HL-60/S4 treated with phorbol 12-myristate 13-acetate at 8.2 ng/mL for 4 days and 3 days (cell line): ENCODE data around the gene PSAP.

ENCODE experiments used
- in situ Hi-C: fragments of 300-500 bp; cut with MboI; formaldehyde crosslinking; loops from 2 replicates; pipeline ENCODE4 v1.15.0; 2022; ENCODE audit warnings: low sequenced_read_pairs

PSAP gene

DNA sequence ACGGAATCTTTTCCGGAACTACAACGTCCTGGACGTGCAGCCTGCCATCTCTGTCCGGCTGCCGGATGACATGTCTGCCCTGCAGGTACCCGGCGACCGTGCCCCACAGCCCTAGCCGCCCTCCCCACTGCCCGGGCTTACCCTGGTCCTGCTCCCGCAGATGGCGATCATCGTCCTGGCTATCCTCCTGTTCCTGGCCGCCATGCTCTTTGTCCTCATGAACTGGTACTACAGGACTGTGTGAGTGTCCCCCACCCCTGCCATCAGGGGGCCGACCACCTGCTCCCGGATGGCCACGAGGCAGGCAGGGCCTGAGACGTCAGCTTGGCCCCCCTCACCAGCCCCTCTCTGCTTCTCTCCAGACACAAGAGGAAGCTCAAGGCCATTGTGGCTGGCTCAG lies 39.7 kb downstream of the PSAP start:
- in situ Hi-C loops, result no loop called here

DNA sequence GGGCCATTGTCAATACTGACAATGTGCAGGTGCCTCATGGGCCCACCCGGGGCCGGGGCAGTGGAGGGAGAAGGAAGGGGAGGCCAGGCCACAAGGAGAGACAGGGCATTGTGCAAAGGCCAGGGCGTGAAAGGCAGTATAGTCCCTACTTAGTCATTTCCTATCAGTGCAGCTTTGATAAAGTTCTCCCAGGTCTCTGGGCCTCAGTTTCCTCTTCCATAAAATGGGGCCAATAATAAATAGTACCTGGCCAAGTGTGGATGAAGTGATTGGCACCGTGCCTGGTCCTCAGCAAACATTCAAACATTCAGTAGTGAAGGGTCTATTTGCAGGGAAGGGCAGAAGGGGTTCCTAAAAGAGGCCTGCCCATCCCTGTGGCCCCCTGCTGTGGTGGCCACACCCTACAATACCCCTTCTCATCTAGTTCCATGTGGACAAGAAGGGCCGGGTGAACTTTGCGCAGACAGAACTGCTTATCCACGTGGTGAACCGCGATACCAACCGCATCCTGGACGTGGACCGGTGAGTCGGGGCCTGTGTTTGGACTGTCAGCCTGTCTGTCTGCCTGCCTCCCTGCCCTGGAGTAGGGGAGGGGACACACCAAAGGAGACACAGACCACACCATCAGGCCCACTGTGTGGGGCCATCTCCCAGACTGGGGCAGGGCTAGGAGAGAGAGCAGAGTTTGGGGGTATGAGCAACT lies 40.9 kb downstream of the PSAP start:
- in situ Hi-C loops, result no loop called here

DNA sequence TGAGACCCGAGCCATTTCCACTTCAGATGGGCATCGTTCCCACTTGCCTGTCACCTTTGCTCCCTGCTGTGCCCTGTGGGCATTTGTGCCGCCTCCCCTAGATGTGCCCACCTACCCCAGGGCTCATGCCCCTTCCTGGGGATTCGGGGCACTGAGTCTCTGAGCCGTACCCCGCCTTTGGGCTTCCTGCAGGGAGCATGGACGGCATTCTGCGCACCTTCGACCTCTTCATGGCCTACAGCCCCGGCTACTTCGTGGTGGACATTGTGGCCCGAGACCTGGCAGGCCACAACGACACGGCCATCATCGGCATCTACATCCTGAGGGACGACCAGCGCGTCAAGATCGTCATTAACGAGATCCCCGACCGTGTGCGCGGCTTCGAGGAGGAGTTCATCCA lies 41.4 kb downstream of the PSAP start:
- in situ Hi-C loops, result no loop called here

DNA sequence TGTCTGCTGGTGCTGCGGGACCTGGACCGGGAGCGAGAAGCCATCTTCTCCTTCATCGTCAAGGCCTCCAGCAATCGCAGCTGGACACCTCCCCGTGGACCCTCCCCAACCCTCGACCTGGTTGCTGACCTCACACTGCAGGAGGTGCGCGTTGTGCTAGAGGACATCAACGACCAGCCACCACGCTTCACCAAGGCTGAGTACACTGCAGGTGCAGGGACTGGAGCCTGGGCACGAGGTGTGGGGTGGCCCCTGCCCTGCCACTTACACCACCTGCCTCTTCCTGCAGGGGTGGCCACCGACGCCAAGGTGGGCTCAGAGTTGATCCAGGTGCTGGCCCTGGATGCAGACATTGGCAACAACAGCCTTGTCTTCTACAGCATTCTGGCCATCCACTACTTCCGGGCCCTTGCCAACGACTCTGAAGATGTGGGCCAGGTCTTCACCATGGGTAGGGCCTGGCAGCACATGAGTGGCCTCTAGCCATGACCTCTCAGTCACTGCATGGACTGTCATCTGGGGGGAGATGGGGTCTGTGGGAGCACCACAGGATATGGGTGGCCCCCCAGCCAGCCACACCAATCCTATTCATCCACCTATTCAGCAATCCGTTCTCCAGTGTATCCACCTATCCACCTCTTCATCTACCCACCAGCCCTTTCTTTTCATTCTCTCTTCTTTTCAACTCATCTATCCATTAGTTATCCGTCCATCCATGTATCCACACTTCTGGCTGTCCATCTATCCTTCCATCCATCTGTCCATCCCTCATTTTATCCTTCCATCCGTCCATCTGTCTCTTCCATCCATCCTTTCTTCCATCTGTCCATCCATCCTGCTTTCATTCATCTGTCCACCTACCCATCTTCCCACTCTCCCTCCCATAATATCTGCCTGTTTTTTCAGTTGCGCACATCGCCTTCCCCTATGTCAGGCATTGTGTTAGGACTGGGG lies 43.2 kb downstream of the PSAP start:
- in situ Hi-C loops, result no loop called here

DNA sequence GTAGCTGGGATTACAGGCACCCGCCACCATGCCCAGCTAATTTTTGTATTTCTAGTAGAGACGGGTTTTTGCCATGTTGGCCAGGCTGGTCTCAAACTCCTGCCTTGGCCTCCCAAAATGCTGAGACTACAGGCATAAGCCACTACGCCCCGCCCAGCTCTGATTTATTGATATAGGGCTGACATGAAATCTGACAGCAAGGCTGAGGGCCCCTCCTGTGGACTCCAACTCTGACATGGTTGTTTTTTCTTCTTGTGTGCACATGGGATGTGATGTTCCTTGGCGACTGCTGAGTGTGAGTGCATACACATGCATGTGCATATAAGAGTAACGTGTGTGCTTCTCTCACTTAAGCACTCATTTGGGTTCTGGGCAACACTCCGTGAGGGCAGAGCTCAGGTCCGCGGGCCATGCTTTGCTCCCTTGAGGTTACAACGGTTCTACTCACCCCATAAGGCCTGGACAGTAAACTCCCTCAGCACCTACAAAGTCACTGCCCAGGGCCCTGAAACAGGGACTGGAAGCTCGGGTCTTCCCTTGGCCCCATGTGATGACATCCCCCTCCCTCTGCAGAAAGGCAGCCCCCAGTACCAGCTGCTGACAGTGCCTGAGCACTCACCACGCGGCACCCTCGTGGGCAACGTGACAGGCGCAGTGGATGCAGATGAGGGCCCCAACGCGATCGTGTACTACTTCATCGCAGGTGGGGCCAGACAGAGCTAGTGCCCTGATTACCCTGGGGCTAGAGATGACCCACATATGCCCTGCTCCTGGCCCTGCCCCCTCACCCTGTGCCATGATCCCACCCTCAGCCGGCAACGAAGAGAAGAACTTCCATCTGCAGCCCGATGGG lies 44.1 kb downstream of the PSAP start:
- in situ Hi-C loops, result no loop called here

DNA sequence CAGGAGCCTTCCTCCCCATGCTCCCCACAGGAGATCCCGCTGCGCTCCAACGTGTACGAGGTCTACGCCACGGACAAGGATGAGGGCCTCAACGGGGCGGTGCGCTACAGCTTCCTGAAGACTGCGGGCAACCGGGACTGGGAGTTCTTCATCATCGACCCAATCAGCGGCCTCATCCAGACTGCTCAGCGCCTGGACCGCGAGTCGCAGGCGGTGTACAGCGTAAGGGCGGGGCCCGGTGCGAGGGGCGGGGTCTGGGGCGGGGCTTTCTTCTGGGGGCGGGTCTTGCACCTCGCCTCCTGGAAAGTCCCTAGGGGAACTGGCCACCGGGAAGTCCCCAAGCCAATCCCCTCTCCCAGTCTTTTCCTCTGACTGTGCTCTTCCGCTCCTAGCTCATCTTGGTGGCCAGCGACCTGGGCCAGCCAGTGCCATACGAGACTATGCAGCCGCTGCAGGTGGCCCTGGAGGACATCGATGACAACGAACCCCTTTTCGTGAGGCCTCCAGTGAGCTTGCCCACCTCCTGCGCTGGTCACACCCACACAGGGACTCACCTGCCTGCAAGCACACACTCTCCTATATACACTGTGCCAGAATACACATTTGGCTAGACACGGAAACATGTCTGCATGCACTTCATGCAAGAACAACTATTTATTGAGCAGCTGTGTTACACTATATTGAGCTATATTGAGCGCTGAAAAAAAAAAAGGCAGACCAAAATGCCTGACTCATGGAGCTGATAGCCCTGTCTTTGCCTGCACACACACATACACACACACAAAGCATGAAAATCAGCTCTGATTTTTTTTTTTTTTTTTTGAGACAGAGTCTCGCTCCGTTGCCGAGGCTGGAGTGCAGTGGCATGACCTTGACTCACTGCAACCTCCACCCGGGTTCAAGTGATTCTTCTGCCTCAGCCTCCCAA lies 45.0 kb downstream of the PSAP start:
- in situ Hi-C loops, result no loop called here

DNA sequence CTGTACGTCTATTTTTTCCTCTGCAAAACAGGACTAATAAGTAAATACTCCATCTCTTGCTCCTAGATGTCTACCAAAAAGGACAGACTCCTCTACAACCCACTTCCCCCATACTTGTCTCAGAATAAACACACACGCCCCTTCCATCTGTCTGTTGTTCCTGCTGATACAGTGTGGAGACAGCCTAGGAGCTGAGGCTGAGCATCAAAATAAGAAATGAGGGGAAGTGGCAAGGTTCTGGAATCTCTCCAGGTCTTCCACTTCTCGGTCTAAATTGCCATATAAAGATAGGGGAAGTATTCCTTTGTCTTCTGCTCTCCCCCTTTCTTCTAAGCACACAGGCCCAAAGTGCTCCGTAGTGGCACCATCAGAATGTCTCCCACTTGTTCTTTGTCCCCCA lies 47.0 kb downstream of the PSAP start:
- in situ Hi-C loops, result no loop called here

DNA sequence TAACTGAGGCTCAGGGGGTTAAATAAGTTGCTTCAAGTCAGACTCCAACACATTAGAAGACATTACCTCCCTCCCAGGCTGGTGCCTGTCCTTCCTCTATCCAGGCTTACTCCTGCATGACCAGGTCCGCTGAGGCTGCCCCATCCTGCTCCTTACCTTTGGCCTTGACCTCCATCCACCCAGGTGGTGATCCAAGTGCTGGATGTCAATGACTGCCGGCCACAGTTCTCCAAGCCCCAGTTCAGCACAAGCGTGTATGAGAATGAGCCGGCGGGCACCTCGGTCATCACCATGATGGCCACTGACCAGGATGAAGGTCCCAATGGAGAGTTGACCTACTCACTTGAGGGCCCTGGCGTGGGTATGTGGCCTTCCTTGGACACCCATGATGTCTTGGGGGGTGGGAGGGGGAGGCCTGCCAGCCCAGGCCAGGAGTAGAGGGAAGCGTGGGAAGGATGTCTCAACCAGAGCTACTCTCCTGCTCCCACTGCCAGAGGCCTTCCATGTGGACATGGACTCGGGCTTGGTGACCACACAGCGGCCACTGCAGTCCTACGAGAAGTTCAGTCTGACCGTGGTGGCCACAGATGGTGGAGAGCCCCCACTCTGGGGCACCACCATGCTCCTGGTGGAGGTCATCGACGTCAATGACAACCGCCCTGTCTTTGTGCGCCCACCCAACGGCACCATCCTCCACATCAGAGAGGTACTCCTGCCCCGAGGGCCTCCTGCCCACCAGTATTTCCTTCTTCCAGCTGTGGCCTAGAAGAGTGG lies 48.1 kb downstream of the PSAP start:
- in situ Hi-C loops, result no loop called here

DNA sequence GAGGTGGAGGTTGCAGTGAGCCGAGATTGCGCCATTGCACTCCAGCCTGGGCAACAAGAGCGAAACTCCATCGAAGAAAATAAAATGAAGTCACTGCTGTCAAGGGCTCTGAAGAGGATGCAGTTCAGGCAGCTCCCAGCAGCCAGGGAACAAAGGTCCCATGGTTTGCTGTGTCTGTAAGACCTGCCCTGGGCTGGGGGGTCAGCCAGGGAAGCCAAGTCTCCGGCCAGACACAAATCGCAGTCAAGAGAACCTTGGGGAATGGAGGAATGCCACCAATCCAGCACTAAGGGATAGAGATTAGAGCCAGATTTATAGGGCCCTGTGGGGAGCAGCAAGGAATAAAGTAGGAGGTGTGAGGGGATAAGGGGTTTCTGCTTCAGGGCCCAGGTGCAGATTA lies 48.8 kb downstream of the PSAP start:
- in situ Hi-C loops, result no loop called here

DNA sequence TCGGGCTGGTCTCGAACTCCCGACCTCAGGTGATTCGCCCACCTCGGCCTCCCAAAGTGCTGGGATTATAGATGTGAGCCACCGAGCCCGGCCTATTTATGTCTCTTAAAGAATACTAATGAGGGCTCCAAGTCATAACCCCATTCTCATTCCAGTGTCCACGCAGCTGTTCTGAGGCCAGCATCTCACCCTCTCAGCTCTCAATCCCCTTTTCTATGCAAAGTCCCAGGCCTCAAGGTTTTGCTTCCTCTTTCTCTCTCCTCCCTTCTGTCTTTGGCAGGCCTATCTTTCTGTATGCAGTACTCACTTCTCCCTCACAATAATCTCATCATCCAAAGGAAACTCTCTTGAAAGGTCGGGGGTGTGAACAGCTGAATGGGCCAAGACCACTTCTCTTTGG lies 49.7 kb downstream of the PSAP start:
- in situ Hi-C loops, result no loop called here

DNA sequence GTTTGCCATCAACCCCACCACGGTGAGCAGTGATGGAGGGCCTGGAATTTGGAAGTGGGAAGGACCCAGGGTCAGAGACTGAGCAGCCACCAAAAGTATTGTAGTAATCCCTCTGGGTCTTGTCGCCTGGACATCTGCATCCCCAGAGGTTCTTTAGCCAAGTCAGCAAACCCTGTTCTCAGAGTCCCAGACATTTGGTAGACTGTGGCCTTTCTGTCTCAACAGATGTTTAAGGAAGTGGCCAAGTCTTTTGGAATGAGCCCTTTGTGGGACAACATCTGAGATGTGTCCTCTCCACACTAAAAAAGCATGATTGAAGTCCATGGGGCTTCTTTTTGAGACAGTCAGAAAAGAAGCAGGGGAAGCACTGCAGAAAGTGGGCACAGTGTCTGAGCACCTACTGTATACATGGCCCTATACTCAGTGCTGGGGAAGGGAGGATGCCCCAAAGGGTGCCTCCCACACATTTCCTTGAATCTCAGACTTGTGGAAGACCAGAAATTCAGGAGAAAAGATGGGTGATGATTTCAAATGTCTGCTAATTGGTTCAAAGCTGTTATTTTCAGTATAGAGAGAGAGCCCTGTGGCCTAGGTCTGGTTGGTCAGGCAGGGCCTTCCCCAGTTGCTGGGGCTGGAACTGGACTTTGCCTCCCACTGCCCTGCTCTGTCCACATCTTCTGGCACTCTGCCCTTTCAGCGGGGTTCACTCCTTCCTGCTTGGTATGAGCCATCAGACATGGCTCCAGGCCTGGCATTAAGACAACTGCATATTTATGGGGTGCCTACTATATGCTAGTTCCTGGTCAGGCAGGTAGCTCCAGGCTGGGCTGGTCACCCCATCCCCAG lies 51.2 kb downstream of the PSAP start:
- in situ Hi-C loops, result no loop called here

DNA sequence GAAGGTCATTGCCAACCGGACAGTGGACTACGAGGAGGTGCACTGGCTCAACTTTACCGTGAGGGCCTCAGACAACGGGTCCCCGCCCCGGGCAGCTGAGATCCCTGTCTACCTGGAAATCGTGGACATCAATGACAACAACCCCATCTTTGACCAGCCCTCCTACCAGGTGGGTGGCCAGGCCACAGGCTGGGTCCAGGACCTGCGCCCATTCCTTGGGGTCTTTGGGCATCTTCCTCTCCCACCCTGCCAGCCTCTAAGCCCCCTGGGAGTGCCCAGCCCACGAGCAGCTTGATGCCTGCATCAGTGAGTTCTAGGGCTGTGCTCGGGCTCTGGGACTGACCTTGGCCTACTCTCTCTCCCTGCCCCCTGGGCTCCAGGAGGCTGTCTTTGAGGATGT lies 51.9 kb downstream of the PSAP start:
- in situ Hi-C loops, result no loop called here

DNA sequence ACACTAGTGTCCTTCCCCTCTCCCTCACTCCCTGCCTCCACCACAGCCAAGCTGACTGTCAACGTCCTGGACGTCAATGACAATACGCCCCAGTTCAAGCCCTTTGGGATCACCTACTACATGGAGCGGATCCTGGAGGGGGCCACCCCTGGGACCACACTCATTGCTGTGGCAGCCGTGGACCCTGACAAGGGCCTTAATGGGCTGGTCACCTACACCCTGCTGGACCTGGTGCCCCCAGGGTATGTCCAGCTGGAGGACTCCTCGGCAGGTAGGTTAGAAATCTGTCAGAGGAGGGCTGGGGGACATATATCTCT lies 52.8 kb downstream of the PSAP start:
- in situ Hi-C loops, result no loop called here

DNA sequence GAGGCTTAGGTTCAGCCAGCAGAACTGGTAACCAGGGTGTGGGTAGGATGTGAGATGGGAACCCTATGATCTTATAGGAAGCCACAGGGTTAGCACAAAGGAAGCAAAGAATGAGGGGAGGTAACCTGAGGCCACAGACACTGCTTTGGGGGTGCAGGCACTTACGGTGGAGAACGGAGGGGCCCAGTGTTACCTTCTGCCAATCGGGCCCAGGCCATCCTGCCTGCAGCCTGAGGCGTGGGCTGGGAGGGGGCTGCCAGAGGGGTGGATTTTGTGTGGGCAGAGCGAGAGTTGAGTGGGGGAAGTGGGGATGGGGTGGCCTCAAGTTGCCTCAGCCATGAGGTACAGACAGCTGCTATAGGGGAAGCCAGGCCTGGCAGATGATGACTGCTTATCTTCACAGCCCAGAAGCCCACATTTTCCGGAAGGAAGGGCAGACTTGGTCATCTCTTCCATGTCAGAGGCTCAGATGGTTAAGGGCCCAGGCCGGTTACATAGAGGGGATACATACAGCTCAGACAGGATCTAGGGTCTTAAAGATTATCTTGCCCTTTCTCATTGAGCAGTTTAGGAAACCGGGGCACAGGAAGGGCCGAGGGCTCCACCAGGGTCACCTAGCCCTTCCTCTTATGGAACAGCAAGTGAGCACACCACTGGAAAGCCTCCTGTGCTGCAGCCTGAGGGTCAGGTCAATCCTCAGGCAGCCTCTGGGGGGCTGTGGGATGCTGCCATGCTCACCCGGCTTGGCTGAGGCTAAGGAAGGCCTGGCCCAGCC lies 53.3 kb downstream of the PSAP start:
- in situ Hi-C loops, result no loop called here

DNA sequence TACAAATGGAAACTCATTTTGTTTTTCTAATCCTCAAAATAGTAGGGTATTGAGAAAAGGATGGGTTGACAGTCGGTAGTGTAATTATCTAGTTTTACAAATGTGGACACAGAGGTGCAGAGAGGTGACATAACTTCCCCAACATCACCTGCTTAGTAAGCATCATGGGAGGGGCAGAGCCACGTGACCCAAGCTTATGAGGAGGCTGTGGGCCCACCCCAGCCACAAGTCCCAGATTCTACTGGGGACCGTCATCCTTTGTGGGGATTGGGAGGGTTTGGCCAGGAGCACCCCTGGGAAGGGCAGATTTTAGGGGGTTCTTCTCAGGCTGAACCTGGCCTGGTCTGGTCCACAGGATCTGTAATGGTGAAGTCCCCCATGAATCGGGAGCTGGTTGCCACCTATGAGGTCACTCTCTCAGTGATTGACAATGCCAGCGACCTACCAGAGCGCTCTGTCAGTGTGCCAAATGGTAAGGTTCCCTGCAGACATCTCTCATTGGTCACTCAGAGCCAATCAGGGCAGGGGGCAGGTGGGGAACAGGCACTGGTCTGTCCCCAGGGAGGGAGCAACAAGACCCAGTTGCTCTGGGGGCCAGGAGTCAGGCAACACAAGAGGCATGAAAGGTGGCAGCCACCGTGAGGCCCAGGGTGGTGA lies 54.2 kb downstream of the PSAP start:
- in situ Hi-C loops, result no loop called here

DNA sequence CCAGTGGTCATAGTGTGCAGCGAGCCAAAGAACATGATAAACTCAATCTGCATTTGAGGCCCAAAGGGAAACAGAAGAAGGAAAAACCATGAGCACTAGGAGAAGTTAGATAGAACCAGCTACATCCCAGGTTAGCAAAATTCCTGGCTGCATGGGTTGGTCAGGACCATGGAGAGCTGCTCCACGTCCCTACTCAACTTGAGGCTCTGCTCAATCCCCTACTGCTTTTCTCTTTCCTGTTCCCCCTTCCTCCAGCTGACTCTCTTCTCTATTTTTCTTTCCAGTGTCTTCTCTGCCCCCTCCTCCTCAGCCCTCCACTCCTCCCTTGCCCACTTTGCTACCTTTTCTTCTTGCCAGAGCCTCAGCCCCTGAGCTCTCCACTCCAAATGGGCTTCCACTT lies 55.8 kb downstream of the PSAP start:
- in situ Hi-C loops, result no loop called here

DNA sequence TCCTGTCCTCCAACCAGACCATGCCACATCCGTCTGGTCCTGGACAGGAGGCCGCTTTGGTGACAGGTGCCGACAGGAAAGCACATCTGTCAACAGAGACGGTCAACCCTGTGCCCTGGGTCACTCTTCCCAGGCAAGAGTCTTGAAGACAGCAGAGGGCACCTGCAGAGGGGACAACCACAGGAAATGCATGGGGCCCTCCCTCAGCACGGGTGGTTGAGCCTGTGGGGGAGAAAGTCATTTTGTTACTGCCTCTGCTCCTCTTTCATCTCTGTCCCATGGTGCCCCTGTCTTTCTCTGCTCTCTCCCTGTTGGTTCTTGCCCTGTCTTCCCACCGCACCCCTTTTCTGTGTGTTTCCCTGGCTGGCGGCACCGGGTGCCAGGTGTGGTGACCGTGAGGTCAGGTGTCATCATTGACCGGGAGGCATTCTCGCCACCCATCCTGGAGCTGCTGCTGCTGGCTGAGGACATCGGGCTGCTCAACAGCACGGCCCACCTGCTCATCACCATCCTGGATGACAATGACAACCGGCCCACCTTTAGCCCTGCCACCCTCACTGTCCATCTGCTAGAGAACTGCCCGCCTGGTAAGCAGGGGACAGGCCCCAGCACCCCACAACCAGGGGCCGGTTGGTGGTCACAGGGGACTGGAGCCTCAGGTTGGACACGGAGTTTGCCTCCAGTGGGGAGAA lies 60.2 kb downstream of the PSAP start:
- in situ Hi-C loops, result no loop called here
